ENCODE data around the gene GRXCR2.

Gene GRXCR2

GRCh38 chr5:145863003-145863402 lies 9.8 kb downstream of the GRXCR2 start:
- H3K27ac ChIP-seq (ENCODE audit: low read depth, low read length), result no peak overlapping the region
- no peak overlapping the region for H4K8ac ChIP-seq (ENCODE audit: low read depth, low read length)
- no peak overlapping the region for H2BK12ac ChIP-seq (ENCODE audit: low read length)
- H2AK5ac ChIP-seq (ENCODE audit: low read length), result no peak overlapping the region
- no peak overlapping the region for H3K4me2 ChIP-seq (ENCODE audit: low read length)
- H4K91ac ChIP-seq (ENCODE audit: low read depth, low read length), result no peak overlapping the region
- H4K12ac ChIP-seq (ENCODE audit: low read depth, low read length), result no peak overlapping the region
- no peak overlapping the region for H3K14ac ChIP-seq (ENCODE audit: low read length)
- no peak overlapping the region for H2BK5ac ChIP-seq (ENCODE audit: low read depth, low read length, poor library complexity)
- H3K79me1 ChIP-seq (ENCODE audit: low read length), result no peaks in the 10 kb centered on the region
- no peak overlapping the region for H3K4ac ChIP-seq (ENCODE audit: low read depth, low read length)
- no peaks in the 10 kb centered on the region for H3K9me3 ChIP-seq (ENCODE audit: insufficient read depth, low read depth, low read length)
- no peak overlapping the region for H2BK120ac ChIP-seq (ENCODE audit: insufficient read depth, low read length, poor library complexity)
- no peaks in the 10 kb centered on the region for H3K27me3 ChIP-seq (ENCODE audit: insufficient read depth, low read length)
- H3K9ac ChIP-seq (ENCODE audit: low read length), result no peak overlapping the region
- H3K36me3 ChIP-seq (ENCODE audit: control insufficient read depth in 1 of 2, insufficient read depth in 2 of 2, low read length in 2 of 2), result no peaks in the 10 kb centered on the region
- H2AFZ ChIP-seq (ENCODE audit: insufficient read depth, low read length, poor library complexity), result no peak overlapping the region
- no peak overlapping the region for H3K18ac ChIP-seq (ENCODE audit: low read length)
- no peak overlapping the region for H3K23ac ChIP-seq (ENCODE audit: low read length)
- no peak for DNase-seq
- no peaks in the 10 kb centered on the region for H3K79me2 ChIP-seq (ENCODE audit: control insufficient read depth, insufficient read depth, low read length, poor library complexity)
- H3K4me3 ChIP-seq (ENCODE audit: low read depth, low read length), result no peak overlapping the region
- no CpG with 5 or more reads among the region's 3 CpGs for WGBS (ENCODE audit: extremely low coverage, insufficient coverage, insufficient read length)
- H3K4me1 ChIP-seq (ENCODE audit: control insufficient read depth in 1 of 2, insufficient read depth in 2 of 2, low read length in 2 of 2), result no peaks in the 10 kb centered on the region

GRCh38 chr5:145859897-145860296 lies 12.9 kb downstream of the GRXCR2 start:
- H2BK12ac ChIP-seq (ENCODE audit: low read length), result no peak overlapping the region
- H3K9me3 ChIP-seq (ENCODE audit: insufficient read depth, low read depth, low read length), result no peaks in the 10 kb centered on the region
- no peak overlapping the region for H3K14ac ChIP-seq (ENCODE audit: low read length)
- no peak overlapping the region for H3K4me2 ChIP-seq (ENCODE audit: low read length)
- no peak overlapping the region for H3K4ac ChIP-seq (ENCODE audit: low read depth, low read length)
- no peak overlapping the region for H2BK5ac ChIP-seq (ENCODE audit: low read depth, low read length, poor library complexity)
- WGBS (ENCODE audit: extremely low coverage, insufficient coverage, insufficient read length), result no CpG with 5 or more reads among the region's 3 CpGs
- no peak overlapping the region for H3K27ac ChIP-seq (ENCODE audit: low read depth, low read length)
- H2AFZ ChIP-seq (ENCODE audit: insufficient read depth, low read length, poor library complexity), result no peak overlapping the region
- H3K9ac ChIP-seq (ENCODE audit: low read length), result no peak overlapping the region
- H4K12ac ChIP-seq (ENCODE audit: low read depth, low read length), result no peak overlapping the region
- no peak for DNase-seq
- H3K23ac ChIP-seq (ENCODE audit: low read length), result no peak overlapping the region
- no peak overlapping the region for H3K4me3 ChIP-seq (ENCODE audit: low read depth, low read length)
- H4K91ac ChIP-seq (ENCODE audit: low read depth, low read length), result no peak overlapping the region
- H2AK5ac ChIP-seq (ENCODE audit: low read length), result no peak overlapping the region
- H3K79me2 ChIP-seq (ENCODE audit: control insufficient read depth, insufficient read depth, low read length, poor library complexity), result no peaks in the 10 kb centered on the region
- no peaks in the 10 kb centered on the region for H3K36me3 ChIP-seq (ENCODE audit: control insufficient read depth in 1 of 2, insufficient read depth in 2 of 2, low read length in 2 of 2)
- H4K8ac ChIP-seq (ENCODE audit: low read depth, low read length), result no peak overlapping the region
- H3K79me1 ChIP-seq (ENCODE audit: low read length), result peaks cover 5% of the 10 kb centered on the region
- peaks cover 4 to 10% of the 10 kb centered on the region in 2 experiments for H3K4me1 ChIP-seq (ENCODE audit: control insufficient read depth in 1 of 2, insufficient read depth in 2 of 2, low read length in 2 of 2)
- no peak overlapping the region for H3K18ac ChIP-seq (ENCODE audit: low read length)
- H2BK120ac ChIP-seq (ENCODE audit: insufficient read depth, low read length, poor library complexity), result no peak overlapping the region
- no peaks in the 10 kb centered on the region for H3K27me3 ChIP-seq (ENCODE audit: insufficient read depth, low read length)

GRCh38 chr5:145859453-145859852 lies 13.4 kb downstream of the GRXCR2 start:
- no peaks in the 10 kb centered on the region for H3K36me3 ChIP-seq (ENCODE audit: control insufficient read depth in 1 of 2, insufficient read depth in 2 of 2, low read length in 2 of 2)
- no peak overlapping the region for H2AK5ac ChIP-seq (ENCODE audit: low read length)
- H4K12ac ChIP-seq (ENCODE audit: low read depth, low read length), result no peak overlapping the region
- H2AFZ ChIP-seq (ENCODE audit: insufficient read depth, low read length, poor library complexity), result no peak overlapping the region
- H3K9me3 ChIP-seq (ENCODE audit: insufficient read depth, low read depth, low read length), result no peaks in the 10 kb centered on the region
- H3K14ac ChIP-seq (ENCODE audit: low read length), result no peak overlapping the region
- no peak overlapping the region for H3K9ac ChIP-seq (ENCODE audit: low read length)
- no peaks in the 10 kb centered on the region for H3K79me2 ChIP-seq (ENCODE audit: control insufficient read depth, insufficient read depth, low read length, poor library complexity)
- no peak overlapping the region for H3K4me2 ChIP-seq (ENCODE audit: low read length)
- no peak overlapping the region for H3K4ac ChIP-seq (ENCODE audit: low read depth, low read length)
- peaks cover 6 to 13% of the 10 kb centered on the region in 2 experiments for H3K4me1 ChIP-seq (ENCODE audit: control insufficient read depth in 1 of 2, insufficient read depth in 2 of 2, low read length in 2 of 2)
- no peak overlapping the region for H4K91ac ChIP-seq (ENCODE audit: low read depth, low read length)
- WGBS (ENCODE audit: extremely low coverage, insufficient coverage, insufficient read length), result no CpG with 5 or more reads among the region's 6 CpGs
- no peak overlapping the region for H4K8ac ChIP-seq (ENCODE audit: low read depth, low read length)
- no peak for DNase-seq
- no peak overlapping the region for H2BK120ac ChIP-seq (ENCODE audit: insufficient read depth, low read length, poor library complexity)
- peaks cover 5% of the 10 kb centered on the region for H3K79me1 ChIP-seq (ENCODE audit: low read length)
- H3K18ac ChIP-seq (ENCODE audit: low read length), result no peak overlapping the region
- no peak overlapping the region for H3K4me3 ChIP-seq (ENCODE audit: low read depth, low read length)
- H2BK5ac ChIP-seq (ENCODE audit: low read depth, low read length, poor library complexity), result no peak overlapping the region
- no peak overlapping the region for H3K27ac ChIP-seq (ENCODE audit: low read depth, low read length)
- H2BK12ac ChIP-seq (ENCODE audit: low read length), result no peak overlapping the region
- H3K23ac ChIP-seq (ENCODE audit: low read length), result no peak overlapping the region
- H3K27me3 ChIP-seq (ENCODE audit: insufficient read depth, low read length), result no peaks in the 10 kb centered on the region

GRCh38 chr5:145858959-145859358 lies 13.9 kb downstream of the GRXCR2 start:
- Histone ChIP-seq H3K27me3 (ENCODE audit: insufficient read depth, low read length) (no peaks in the 10 kb centered on the region), H2AFZ (ENCODE audit: insufficient read depth, low read length, poor library complexity) (no peak overlapping the region)

More at GRCh38 chr5:145858959-145859358, 13.9 kb downstream of the GRXCR2 start:
- Histone ChIP-seq H3K4me1 (ENCODE audit: control insufficient read depth in 1 of 2, insufficient read depth in 2 of 2, low read length in 2 of 2) (peaks cover 6 to 13% of the 10 kb centered on the region in 2 experiments), H3K27ac (ENCODE audit: low read depth, low read length) (no peak overlapping the region), H3K9me3 (ENCODE audit: insufficient read depth, low read depth, low read length) (no peaks in the 10 kb centered on the region), H3K9ac (ENCODE audit: low read length) (no peak overlapping the region), H2AK5ac (ENCODE audit: low read length) (no peak overlapping the region), H2BK12ac (ENCODE audit: low read length) (no peak overlapping the region), H3K23ac (ENCODE audit: low read length) (no peak overlapping the region), H3K4me2 (ENCODE audit: low read length) (no peak overlapping the region), H4K91ac (ENCODE audit: low read depth, low read length) (no peak overlapping the region), H3K4me3 (ENCODE audit: low read depth, low read length) (no peak overlapping the region), H4K12ac (ENCODE audit: low read depth, low read length) (no peak overlapping the region), H3K79me2 (ENCODE audit: control insufficient read depth, insufficient read depth, low read length, poor library complexity) (no peaks in the 10 kb centered on the region), H3K36me3 (ENCODE audit: control insufficient read depth in 1 of 2, insufficient read depth in 2 of 2, low read length in 2 of 2) (no peaks in the 10 kb centered on the region), H4K8ac (ENCODE audit: low read depth, low read length) (no peak overlapping the region), H2BK5ac (ENCODE audit: low read depth, low read length, poor library complexity) (no peak overlapping the region), H3K79me1 (ENCODE audit: low read length) (peaks cover 5% of the 10 kb centered on the region), H3K4ac (ENCODE audit: low read depth, low read length) (no peak overlapping the region), H2BK120ac (ENCODE audit: insufficient read depth, low read length, poor library complexity) (no peak overlapping the region), H3K14ac (ENCODE audit: low read length) (no peak overlapping the region), H3K18ac (ENCODE audit: low read length) (no peak overlapping the region)
- DNase-seq, result no peak
- no CpG with 5 or more reads among the region's 4 CpGs for WGBS (ENCODE audit: extremely low coverage, insufficient coverage, insufficient read length)

Measured in trophoblast cell (in vitro differentiated cells and primary cell).